Activated CD4-positive, alpha-beta T cell treated with anti-CD3 and anti-CD28 coated beads for 4 hours (primary cell): ENCODE measurements around the gene SLC43A2.

Experiments used
- DNase-seq, 2 donors: peaks; one replicate each; pipeline ENCODE4 v3.0.0-alpha.2; 2020

SLC43A2 gene

DNA sequence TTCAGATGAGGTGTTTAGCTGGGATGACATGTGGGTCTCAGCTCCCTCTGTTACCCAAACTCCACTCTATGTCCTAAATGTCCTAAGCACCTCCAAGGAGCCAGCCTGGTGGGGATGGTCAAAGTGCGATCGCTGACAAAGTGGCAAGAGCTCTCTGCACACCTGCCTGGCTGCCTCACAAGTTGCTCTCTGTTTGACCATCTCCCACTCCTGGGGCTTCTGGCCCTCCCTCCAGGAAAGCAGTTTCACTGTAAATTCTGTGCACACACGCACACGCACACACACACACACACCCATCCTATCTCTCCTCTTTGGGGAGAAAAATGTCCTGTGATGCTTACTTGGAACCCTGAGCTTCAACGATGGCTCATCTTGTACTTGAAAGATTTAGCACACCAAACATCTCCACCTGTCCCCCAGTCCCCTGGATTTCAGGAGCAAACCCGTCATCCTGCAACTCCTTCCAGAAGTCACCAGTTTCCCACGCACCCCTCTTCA, 67.7 kb downstream of the SLC43A2 start:
- no peak for DNase-seq

DNA sequence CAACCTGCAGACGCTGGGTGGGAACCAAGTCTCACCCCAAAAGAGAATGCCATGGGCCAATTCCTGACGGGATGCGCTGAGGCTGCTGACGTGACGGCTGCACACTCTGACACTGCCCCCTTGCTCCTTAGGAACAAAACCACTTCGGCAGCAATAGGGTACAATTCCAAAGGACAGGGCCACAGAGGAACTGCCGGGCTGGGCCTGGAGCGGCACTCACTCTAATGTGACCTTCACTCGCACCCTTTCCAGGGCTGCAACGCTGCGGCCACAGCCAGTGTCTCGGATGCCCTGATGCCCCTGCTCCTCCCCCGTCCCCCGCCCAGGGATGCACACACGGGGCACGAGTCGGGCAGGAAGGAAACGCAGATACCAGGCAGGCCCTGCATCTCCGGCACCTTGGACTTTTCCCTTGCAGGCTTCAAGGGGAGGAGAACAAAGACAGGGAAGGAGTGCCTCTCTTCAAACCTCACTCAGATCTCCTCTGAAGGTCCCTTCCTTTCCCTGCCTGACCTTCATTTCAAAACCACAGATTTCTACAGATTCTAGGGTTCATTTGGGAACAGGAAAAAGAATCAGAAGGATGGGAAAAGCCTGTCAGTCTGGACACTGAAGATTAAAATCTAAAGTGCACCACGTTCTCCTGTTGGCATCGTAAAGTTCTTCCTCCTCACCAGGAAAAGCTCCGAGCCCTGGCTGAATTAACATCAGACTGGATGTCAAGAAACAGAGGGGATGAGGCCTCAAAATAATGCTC, 68.4 kb downstream of the SLC43A2 start:
- DNase-seq: no peak

DNA sequence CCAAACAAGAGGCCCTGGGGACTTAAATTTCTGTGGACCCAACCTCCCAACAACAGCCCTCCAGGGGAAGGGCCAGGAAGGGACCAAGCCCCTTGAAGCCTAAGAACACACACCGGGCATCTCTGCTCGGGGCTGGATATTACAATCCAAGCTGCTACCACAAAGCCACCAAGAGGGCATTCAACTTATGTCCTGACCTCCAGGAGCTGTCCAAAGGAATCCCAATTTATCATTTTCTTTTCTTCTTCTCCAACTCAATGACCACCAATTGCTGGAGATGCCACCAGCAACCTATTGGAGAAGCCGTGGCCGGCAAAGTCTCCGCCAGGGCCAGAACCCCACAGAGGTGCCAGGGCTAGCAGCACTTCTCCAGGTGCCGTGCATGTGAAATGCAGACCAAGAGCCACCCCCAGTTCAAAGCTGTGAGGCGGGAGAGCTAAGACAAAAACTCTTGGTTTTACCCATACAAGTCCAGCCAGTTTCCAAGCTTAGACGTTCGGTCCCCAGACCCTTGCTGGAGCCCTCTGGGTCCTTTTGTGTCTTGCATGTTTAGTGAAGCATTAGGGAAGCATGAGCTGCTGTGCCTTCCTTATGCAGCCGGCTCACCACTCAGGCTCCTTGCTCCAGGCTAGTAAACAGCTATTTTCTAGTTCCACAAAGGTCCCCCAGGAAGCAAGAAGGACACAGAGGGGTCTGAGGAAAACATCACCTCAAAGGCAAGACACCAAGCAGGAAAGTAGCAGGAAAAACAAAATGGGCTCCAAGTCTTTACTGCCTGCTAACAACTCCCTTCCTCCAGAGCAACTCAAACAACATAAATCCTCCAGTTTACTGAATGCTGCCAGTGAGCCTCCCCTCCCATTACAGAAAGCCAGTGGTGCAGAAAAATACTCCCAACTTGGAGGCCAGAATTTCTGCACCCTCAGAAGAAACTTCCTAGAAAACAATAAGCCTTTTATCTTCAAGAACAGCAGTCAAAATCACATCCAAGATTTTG, 69.3 kb downstream of the SLC43A2 start:
- DNase-seq: no peak

DNA sequence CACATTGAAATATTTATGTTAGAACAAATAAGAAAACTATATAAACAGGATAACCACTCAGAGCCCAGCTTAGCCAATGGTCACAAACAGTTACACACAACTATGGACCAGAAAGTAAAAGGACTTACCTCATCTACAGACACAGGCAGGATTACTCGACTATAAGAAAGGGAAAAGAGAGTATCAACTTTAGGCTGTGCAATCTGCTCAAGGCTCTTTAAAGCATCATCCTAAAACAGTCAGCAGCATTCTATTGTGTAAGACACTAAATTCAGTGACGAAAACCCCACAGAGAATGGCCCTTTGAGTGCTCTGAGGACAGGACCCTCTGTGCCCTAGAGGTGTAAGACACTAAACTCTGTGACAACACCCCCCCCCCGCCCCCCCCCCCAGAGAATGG, 70.2 kb downstream of the SLC43A2 start:
- no peak for DNase-seq

DNA sequence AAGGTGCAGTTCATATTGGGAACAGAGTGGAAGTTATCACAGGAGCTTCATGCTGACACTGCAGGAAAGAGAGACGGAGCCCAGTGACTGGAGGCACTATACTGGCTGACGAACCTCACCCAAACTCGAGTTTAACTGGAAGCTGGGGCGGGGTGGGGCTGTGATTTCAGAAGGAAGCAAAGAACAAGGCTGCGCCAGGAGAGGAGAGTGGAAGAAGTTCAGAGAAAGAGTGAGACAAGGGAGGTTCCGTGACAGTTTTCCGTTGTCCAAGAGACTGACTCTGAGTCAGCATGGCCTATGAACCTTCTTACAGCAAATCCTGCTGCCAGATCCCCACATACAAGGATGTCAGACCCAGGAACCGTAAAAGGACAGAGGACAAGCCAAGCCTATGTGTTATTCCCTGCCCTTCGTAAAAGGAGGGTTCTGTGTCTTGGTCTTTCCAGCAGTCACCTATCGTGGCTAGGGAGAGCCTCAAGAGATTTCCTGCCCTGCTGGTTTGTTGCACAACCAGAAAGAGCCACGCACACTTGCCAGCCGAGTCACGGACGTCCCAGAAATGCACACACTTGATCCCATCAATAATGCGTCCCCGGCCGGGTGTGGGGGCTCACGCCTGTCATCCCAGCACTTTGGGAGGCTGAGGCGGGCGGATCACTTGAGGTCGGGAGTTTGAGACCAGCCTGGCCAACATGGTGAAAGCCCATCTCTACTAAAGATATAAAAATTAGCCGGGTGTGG, 71.1 kb downstream of the SLC43A2 start:
- no peak for DNase-seq

DNA sequence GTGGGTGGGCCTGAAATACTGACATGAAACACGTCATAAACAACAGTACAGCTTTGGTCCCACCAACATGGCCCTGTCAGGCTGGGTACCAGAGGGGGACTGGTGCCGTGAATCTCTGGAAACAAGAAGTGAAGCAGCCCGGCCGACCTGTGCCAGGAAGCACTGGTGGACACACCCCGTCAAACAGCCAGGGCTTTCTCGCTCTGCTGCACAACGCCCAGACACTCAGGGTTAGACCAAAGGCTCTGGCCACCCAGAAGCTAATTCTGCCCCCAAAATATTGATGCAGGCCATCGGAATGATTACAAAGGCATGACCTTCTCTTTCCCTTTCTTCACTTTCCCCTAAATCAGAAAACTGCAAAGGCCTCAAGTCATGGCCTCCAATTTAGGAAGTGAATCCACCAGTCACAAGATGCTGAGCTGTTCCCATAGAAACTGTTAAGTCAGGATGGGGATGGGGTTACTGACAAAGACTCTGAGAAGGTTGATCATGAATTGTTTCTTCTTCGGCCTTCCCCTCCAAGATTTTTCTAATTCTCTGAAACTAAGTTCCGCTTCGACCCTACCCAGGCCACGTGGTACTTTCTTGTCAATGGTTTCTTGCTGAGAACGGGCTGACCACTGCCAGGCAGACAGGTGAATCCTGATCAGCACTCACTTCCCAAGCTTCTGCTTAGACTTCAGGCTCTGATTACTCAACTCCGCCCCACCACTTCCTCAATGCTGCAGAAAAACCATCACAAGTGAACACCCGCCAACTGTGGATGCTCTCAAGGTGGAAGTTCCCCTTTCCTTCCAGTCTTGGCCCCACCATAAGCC, 72.8 kb downstream of the SLC43A2 start:
- DNase-seq: no peak

DNA sequence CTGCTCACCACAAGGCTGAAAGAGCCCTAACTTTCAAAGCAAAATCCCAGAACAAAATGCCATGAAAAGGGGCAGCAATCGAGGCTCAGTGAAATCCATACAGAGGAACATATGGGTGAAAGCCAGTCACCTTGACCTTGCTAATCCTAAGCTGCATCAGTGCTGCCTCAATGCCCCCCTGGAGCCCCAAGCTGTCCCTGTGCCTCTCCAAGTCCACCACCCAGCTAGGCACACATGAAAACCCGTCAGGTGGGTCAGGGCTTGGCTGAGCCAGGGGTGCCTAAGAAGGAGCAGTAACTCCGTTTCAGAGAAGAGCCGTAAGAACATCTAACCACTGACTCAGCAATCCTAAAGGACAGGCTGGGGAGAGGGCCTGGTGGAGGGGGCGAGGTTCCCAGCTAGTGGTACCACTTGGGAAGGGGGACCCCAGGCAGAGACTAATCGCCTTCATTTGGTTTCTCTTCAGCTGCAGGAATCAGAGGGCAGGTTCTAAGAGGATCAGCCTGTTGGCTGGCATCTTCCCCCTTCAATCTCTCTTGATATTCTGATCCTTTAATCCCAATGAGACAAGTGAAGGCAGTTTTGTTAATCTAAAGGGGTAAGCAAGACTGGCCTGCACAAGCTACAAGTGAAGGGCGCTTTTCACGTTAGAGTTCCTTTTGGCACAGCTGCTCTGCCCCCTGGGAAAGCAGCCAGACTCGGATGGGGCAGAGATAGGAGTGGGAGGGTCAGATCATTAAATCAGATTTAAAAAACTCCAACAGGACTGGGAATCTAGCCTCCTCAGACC, 73.7 kb downstream of the SLC43A2 start:
- no peak for DNase-seq

DNA sequence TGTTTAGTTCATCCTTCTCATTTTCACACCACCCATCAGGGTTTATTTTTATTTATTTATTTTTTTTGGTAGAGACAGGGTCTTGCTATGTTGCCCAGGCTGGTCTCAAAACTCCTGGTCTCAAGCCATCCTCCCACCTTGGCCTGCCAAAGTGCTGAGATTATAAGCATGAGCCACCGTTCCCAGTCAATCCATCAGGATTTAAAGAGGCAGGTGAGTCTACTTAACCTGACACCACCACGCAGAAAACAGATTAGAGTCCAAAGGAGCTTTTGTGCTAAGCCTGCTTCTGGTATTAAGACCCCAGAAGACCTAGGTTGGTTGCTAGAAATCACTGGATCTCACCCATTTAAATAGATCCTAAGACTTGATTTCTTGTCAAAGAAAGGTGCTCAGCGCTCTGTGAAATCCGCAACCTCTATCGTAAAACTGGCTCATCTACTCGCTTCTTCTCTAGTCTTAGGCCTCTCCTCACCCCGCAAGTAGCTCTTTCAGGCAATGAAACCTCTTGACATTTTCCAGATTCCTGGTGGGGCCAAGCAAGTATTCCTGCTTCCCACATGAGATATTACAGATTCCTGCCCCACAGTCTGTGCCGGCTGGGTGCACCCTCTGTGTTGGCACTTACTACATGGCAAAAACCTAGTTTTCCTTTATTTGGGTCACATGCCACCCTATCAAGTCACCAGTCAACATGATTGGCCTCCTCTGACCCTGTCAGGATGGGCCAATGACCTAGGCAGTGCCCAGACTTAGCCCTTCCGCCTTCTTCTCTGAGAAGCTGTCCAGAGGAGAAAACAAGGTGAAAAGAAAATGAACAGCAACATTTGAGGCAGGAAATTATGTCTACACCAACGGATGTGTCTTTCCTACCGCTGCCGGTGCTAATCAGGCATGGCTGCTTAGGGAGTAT, 75.0 kb downstream of the SLC43A2 start:
- no peak for DNase-seq

DNA sequence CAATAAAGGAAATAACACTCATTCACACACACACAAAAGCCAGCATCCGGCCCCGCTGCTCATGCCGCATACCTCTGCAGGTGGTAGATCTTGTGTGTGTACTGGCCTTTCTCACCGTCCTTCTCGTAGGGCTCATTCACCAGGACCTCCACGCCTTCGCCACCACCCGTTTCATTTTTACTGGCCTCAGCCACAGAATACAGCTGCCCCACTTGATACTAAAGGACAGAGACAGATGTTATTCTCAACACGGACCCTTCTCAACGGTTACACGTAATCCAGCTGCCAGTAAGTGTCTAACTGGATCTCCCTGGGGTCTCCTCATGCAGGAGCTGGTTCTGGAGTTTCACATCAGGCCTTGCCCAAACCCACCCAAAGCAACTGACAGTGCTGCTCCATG, 75.7 kb downstream of the SLC43A2 start:
- DNase-seq: no peak

DNA sequence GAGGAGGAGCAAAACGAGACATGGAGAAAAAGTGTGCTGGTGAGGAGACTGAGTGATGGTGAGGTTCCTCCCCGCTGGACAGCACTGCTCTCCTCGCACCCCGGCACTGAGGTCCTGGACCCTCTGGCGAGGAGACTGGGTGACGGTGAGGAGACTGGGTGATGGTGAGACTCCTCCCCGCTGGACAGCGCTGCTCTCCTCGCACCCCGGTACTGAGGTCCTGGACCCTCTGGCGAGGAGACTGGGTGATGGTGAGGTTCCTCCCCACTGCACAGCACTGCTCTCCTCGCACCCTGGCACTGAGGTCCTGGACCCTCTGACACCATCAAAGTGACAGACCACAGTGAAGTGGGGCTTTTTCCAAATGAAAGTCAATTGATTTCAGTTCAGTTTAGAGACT, 76.9 kb downstream of the SLC43A2 start:
- no peak for DNase-seq

DNA sequence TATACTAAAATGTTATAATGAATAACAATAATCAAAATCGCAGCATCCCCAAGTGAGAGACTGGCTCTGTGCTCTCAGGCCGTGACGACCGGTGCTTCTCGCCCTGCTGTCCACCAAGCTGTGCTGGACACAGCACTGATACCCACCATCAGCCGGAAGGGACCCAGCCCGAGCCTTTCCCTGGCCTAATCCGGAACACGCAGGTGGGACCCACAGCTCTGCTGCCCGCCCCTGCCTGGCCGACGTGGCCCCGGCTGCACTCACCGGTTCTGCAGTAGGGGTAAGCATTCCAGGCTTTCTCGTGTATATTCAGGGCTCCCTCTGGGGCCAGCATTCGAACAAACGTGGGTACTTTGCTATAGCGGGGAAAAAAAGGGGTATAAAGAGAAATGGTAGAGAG, 80.6 kb downstream of the SLC43A2 start:
- no peak for DNase-seq

DNA sequence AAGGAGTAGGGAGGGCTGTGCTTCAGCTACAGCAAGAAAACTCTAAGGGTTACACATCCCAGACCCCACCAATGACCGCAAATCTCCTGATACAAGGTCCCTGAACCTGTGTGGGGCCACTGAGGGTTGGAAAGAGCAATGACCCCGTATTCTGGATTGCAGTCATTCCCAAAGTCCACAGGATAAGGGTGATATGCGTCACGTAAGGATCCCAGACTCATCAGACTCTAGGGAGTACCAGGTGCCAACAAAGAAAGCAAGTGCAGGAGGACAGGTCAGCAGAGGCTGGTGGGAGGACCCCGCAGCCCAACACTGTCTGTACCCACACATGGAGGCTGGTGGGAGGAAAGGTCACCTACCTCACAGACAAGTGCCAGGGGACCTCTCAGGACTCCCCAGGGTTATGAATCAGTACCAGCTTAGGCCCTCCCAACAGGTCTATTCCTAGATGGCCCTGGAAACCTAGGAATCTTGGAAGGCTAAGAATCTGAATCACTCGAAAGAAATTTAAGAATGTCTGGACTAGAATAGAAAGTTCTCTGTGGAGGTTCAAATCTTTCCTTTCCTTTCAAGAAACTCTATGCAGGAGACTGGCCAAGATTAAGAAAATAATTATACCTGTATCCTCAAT, 82.2 kb downstream of the SLC43A2 start:
- DNase-seq: no peak

DNA sequence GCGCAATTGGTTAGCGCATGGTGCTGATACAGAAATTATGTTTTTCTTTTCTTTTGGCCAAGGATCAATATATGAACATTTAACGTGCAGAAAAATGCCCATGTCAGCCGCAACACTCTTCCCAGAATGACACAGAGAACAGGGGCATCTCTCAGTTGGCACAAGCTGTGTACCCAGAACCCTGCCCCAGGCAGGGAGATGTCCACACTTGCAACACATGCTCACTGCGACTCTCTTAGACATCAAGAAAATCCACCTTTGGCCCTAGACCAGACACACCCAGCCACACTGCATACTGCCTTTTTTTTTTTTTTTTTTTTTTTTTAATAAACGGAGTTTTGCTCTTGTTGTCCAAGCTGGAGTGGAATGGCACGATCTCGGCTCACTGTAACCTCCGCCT, 83.0 kb downstream of the SLC43A2 start:
- DNase-seq: no peak

DNA sequence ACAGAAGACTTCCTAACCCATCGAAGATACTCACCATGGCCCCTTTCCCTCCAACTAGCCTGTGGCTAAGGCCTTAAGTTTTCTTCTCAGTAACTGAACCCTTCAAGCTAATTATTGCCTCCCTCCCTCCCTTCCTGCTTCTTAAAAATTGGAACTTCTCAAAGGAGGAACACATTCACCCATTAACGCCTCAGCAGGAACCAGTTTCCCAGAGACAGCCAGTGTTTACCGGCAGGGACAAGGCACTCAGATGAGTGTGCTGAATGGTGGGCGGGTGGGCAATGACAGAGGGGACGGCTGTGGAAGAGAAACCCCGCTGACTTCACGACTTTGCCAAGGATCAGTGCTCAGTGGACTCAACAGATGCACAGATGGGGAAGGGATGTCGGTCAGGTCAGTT, 86.3 kb downstream of the SLC43A2 start:
- no peak for DNase-seq

DNA sequence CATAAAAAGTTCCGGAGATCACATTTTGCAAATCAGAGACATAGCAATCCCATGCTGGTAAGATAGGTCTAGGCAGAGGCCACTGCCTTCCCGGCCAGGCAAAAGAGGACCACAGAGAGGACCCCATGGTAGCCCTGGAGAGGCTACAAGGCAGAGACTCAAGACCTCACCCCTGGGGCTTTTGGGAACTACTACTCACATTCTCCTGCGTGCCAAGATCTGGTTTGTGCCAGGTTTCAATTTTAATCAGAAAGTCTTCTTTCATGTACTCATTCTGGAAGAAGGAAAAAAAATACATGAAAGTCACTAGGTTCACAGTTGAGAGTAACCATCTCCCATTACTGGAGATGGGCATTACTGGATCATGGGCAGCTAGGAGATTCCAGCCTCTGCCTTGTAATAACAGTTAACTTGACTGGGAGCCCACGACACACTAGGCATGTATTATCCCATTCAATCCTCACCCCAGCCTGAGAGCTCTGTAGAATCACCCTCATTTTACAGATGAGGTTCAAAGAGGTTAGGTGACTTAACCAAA, 87.2 kb downstream of the SLC43A2 start:
- DNase-seq: no peak

DNA sequence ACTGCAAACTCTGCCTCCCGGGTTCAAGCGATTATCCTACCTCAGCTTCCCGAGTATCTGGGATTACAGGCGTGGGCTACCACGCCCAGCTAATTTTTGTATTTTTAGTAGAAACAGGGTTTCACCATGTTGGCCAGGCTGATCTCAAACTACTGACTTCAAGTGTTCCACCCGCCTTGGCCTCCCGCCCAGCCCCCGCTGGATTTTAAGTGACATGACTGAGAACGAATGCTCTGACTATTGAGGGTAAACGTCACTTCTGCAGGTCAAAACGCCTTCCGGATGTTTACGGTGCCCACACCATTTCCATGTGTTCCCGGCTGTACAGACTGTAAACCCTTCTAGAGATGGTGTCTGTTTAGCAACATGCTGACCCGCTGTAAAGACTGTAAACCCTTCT, 88.8 kb downstream of the SLC43A2 start:
- no peak for DNase-seq

DNA sequence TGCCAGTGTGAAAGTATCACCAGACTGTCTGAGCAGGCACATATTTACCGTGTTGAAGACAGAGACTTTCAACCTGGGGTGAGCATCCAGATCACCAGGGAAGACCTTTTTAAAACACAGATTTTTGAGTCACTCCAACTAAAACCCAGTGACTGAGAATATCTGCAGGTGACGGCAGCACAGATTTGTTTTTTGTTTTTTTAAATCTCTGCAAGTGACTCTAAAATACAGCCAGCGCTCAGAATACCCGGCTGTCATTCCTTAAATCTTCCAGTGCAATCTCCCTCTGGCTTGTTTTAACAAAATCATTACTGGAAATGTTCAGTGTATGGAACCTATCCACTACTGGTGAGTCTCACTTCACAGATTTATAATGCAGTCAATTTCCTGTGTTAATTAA, 92.9 kb downstream of the SLC43A2 start:
- no peak for DNase-seq

DNA sequence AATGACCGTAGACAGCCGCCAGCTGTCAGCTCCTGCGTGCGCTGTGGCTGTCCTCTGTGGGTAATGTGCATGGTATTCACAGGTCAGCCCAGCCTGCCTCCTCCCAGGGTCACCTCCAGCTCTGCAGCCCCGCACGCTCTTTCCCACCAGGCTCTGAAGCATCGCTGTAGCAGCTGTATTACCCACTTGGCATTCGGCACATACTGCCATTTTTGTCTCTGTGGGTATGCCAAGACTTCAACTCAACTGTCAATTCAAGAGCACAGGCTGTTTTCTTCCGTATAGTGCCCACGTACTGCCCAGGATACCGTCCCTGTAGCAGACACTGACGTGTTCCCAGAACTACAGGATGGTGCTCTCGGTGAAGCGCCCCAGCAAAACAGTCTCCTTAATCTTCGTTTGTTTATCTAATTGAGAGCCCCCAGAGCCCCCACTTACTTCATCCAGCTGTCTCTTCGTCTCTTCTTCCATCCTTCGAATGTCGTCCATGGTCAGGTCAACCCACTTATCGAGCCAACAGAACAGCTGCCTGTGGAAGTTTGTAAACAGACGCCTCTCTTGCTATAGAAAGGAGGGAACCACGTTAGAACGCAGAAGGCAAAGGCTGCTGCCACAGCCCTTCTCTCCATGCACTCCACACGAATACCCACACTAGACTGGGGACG, 94.8 kb downstream of the SLC43A2 start:
- no peak for DNase-seq
